ENCODE measurements around the gene NOL3.

DNA sequence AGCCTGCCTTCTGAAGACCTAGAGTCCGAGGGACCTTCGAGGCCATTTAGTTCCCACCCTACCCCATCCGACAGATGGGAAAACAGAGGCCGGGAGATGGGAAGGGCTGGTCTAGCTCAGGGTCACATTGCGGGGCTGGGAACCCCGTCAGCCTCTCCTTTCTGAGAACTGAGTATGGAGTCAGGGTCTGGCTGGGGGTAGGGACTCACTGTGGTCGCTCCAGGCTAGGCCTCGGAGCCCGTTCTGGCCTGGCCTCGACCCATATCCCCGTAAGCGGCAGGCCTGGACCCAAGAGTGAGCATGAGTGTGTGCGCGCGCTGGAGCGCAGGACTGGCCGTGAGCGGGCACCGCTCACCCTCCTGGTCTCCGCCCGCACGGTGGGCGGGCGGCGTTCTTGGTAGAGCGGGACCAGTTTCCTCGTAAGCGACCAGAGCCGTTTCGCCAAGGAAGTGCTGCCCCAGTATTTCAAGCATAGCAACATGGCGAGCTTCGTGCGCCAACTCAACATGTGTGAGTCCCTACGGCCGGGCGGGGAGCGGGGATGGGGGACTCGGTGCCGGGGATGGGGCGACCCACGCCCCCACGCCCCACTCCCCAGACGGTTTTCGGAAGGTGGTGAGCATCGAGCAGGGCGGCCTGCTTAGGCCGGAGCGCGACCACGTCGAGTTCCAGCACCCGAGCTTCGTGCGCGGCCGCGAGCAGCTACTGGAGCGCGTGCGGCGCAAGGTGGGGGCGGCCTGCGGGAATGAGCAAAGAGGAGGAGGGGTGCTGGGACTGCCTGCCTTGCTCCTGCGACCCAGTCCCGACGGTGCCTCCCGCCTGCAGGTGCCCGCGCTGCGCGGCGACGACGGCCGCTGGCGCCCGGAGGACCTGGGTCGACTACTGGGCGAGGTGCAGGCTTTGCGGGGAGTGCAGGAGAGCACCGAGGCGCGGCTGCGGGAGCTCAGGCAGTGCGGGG is 4.9 kb upstream of the NOL3 start:
- TF ChIP-seq YY1 (IDR thresholded peaks at IDR 0.05; ENCODE audit: low read depth) (no peak), CEBPB (IDR thresholded peaks at IDR 0.05) (no peak), EP300 (IDR thresholded peaks at IDR 0.05; ENCODE audit: borderline replicate concordance) (no peak), ZBTB7A (IDR thresholded peaks at IDR 0.05; ENCODE audit: low read depth) (no peak), FOXM1 (IDR thresholded peaks at IDR 0.05; ENCODE audit: borderline replicate concordance, low read depth) (no peak), TAF1 (IDR thresholded peaks at IDR 0.05; ENCODE audit: low read depth) (no peak), NFIC (IDR thresholded peaks at IDR 0.05) (no peak), RAD21 (IDR thresholded peaks at IDR 0.05; ENCODE audit: low read depth) (no peak), CREB1 (IDR thresholded peaks at IDR 0.05; ENCODE audit: low read depth) (no peak)
- TF ChIP-seq, protein P1, sequence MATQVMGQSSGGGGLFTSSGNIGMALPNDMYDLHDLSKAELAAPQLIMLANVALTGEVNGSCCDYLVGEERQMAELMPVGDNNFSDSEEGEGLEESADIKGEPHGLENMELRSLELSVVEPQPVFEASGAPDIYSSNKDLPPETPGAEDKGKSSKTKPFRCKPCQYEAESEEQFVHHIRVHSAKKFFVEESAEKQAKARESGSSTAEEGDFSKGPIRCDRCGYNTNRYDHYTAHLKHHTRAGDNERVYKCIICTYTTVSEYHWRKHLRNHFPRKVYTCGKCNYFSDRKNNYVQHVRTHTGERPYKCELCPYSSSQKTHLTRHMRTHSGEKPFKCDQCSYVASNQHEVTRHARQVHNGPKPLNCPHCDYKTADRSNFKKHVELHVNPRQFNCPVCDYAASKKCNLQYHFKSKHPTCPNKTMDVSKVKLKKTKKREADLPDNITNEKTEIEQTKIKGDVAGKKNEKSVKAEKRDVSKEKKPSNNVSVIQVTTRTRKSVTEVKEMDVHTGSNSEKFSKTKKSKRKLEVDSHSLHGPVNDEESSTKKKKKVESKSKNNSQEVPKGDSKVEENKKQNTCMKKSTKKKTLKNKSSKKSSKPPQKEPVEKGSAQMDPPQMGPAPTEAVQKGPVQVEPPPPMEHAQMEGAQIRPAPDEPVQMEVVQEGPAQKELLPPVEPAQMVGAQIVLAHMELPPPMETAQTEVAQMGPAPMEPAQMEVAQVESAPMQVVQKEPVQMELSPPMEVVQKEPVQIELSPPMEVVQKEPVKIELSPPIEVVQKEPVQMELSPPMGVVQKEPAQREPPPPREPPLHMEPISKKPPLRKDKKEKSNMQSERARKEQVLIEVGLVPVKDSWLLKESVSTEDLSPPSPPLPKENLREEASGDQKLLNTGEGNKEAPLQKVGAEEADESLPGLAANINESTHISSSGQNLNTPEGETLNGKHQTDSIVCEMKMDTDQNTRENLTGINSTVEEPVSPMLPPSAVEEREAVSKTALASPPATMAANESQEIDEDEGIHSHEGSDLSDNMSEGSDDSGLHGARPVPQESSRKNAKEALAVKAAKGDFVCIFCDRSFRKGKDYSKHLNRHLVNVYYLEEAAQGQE (IDR thresholded peaks at IDR 0.05; ENCODE audit: low read depth) = no peak
- TF ChIP-seq, protein P2, sequence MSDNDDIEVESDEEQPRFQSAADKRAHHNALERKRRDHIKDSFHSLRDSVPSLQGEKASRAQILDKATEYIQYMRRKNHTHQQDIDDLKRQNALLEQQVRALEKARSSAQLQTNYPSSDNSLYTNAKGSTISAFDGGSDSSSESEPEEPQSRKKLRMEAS (IDR thresholded peaks at IDR 0.05) = no peak
